Measurements from ENCODE around the gene FRRS1. TPM values are rescaled to one million over a fixed set of nuclear protein-coding genes. Genes with fewer than 3 reads are reported as not detected.
A peak's percentile ranks its signal among the peaks of the same experiment; 100 is the strongest.

The FRRS1 gene, protein sequence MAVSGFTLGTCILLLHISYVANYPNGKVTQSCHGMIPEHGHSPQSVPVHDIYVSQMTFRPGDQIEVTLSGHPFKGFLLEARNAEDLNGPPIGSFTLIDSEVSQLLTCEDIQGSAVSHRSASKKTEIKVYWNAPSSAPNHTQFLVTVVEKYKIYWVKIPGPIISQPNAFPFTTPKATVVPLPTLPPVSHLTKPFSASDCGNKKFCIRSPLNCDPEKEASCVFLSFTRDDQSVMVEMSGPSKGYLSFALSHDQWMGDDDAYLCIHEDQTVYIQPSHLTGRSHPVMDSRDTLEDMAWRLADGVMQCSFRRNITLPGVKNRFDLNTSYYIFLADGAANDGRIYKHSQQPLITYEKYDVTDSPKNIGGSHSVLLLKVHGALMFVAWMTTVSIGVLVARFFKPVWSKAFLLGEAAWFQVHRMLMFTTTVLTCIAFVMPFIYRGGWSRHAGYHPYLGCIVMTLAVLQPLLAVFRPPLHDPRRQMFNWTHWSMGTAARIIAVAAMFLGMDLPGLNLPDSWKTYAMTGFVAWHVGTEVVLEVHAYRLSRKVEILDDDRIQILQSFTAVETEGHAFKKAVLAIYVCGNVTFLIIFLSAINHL
- 9.1 TPM for total RNA-seq
- long read RNA-seq, partial matches to known transcripts: 2 of 7 reads
- long read RNA-seq, other reads (novel, unspliced or antisense): 3 of 7 reads

DNA sequence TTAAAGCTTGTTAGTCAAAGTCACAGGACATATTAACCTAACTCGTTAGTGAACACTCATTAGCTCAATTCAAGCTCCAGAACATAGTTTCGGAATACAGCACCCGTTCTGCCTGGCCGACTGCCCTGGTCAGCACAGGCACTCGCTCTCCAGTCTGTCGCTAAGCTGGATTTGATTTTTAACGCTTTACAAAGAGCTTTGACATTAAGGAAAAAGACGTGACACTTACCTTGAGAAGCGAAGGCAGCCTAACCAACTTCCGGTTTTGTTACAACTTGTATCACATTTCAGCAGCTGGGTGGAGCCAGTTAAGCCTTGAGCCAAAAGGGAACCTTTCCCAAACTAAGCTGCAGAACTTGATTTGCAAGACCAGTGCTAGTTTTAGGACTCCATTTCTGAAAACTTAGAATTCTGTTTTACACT, at the start of gene FRRS1:
Gene FRRS1, minus strand, starts transcription at position 258 of the 423 bp plus-strand sequence. CDS start 17,867 bp downstream, outside the sequence.
- peak; percentile 52 for DNase-seq
- intact Hi-C loops (cut with DNase I): no loop called here
- H3K4me3 ChIP-seq: peak within 1 kb of the TSS; percentile 60
- no peaks in the 10 kb centered on the region for H3K36me3 ChIP-seq
- TF ChIP-seq, protein P1, sequence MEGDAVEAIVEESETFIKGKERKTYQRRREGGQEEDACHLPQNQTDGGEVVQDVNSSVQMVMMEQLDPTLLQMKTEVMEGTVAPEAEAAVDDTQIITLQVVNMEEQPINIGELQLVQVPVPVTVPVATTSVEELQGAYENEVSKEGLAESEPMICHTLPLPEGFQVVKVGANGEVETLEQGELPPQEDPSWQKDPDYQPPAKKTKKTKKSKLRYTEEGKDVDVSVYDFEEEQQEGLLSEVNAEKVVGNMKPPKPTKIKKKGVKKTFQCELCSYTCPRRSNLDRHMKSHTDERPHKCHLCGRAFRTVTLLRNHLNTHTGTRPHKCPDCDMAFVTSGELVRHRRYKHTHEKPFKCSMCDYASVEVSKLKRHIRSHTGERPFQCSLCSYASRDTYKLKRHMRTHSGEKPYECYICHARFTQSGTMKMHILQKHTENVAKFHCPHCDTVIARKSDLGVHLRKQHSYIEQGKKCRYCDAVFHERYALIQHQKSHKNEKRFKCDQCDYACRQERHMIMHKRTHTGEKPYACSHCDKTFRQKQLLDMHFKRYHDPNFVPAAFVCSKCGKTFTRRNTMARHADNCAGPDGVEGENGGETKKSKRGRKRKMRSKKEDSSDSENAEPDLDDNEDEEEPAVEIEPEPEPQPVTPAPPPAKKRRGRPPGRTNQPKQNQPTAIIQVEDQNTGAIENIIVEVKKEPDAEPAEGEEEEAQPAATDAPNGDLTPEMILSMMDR (IDR thresholded peaks at IDR 0.05): no peak
- no peaks in the 10 kb centered on the region for H3K9me3 ChIP-seq
- peaks cover 39% of the 10 kb centered on the region for H3K4me1 ChIP-seq
- peak within 1 kb of the TSS; percentile 87 for H3K27ac ChIP-seq
- peak; percentile 93 to 98 for ATAC-seq
- H3K27me3 ChIP-seq (ENCODE audit: low read depth): no peaks in the 10 kb centered on the region

DNA sequence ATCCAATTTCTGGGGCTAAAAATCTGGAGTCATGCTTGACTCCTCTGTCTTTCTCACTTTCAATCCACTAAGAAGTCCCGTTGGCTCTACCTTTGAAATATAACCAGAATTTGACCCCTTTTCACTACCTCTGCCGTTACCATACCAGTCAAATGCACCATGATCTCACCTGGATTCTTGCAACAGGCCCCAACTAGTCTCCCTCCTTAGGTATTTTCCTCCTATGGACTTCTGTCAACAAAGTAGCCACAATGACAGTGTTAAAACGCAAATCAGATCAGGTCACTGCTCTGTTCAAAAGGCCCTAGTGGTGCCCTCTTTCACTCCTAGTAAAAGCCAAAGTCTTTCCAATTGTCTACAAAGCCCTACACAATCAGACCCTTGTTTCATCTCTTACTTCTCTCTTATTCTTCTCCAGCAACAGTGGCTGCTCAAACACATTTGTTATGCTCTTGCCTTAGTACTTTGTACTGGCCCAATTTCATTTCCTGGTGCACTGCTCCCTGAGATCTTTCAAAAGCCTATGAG, 48.0 kb upstream of the FRRS1 start:
- ATAC-seq (no peak), DNase-seq (no peak)
- H3K27ac ChIP-seq: no peak overlapping the region
- H3K27me3 ChIP-seq (ENCODE audit: low read depth): no peaks in the 10 kb centered on the region
- no peaks in the 10 kb centered on the region for H3K9me3 ChIP-seq
- no peaks in the 10 kb centered on the region for H3K4me1 ChIP-seq
- no peaks in the 10 kb centered on the region for H3K36me3 ChIP-seq
- intact Hi-C loops (cut with DNase I): no loop called here
- H3K4me3 ChIP-seq: no peak overlapping the region
- TF ChIP-seq, protein P1 (IDR thresholded peaks at IDR 0.05): no peak

DNA sequence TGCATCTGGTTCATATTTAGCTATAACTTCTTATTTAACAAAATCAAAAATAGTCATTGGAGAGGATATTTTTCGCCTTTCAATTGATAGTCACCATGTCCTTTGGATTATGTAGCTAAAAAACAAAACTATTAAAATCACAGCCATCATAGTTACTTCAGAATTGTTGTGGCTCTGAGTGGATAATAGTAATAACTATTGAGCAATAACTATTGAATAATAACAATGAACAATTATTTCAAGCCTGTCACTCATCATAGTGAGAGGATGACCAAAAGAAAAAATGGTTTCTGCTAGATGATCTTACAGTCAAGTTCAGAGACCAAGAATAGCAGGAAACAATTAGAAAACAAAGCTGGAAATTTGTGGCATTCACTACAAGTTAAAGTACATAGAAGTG, 45.3 kb upstream of the FRRS1 start:
- H3K36me3 ChIP-seq: no peaks in the 10 kb centered on the region
- intact Hi-C loops (cut with DNase I): no loop called here
- no peak for ATAC-seq

DNA sequence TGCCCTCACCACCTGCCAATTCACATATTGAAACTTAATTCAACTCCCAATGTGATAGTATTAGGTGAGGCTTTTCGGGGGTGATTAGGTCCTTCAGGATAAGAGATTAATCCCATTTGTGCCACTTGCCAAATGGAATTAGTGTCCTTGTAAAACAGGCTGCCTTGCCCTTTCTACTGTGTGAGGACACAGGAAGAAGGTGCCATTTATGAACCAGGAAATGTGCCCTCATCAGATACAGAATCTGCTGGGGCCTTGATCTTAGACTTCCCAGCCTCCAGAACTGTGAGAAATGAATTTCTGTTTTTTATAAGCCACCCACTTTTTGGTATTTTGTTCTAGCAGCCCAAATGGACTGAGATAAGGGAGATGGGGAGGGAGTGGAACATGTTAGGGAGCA, 44.6 kb upstream of the FRRS1 start:
- H3K36me3 ChIP-seq: no peaks in the 10 kb centered on the region
- TF ChIP-seq, protein P1 (IDR thresholded peaks at IDR 0.05): no peak
- ATAC-seq (no peak), DNase-seq (no peak)
- intact Hi-C loops (cut with DNase I): no loop called here
- no peaks in the 10 kb centered on the region for H3K27me3 ChIP-seq (ENCODE audit: low read depth)
- H3K4me3 ChIP-seq: no peak overlapping the region
- H3K9me3 ChIP-seq: no peaks in the 10 kb centered on the region
- no peak overlapping the region for H3K27ac ChIP-seq
- peaks cover 7% of the 10 kb centered on the region for H3K4me1 ChIP-seq

More for the DNA sequence above, 45.3 kb upstream of the FRRS1 start:
- no peak for DNase-seq
- TF ChIP-seq, protein P1 (IDR thresholded peaks at IDR 0.05): no peak
- H3K27me3 ChIP-seq (ENCODE audit: low read depth): no peaks in the 10 kb centered on the region
- no peak overlapping the region for H3K27ac ChIP-seq
- H3K4me1 ChIP-seq: peaks cover 7% of the 10 kb centered on the region
- H3K9me3 ChIP-seq: no peaks in the 10 kb centered on the region
- no peak overlapping the region for H3K4me3 ChIP-seq

DNA sequence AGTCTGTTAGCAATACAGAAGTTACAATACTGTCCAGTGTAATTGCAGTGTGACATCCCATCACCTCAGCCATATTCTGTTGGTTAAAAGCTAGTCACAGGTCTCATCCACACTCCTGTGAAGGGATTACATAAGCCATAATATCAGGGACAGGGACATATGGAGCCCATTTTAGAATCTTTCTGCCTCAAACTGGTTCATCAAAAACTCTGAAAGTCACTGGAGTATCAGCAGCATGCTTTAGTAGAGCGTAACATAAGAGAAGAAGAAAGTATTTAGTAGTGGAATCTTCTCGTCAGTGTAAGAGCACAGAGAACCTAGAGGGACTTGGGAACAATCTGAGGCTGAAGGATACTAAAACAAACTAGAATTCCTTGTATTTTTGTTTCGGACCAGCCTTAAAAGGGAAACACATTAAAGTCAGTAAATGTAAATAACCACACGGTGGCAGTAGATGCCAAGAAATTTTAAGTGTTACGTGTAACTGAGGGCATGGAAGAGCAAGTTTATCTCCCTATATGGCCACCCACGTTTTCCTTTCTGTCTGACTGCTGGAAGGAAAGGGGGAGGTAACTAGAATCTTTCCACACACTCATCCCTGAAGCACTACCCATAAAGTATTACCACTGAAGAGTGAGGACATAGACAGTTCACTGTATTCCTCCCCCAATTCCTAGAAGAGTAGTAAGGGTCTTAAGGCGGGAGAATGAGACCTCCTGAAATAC, 42.1 kb upstream of the FRRS1 start:
- H3K9me3 ChIP-seq: no peaks in the 10 kb centered on the region
- no peak for DNase-seq
- ATAC-seq: peak; percentile 88 to 90
- H3K27ac ChIP-seq: no peak overlapping the region
- H3K36me3 ChIP-seq: no peaks in the 10 kb centered on the region
- H3K4me1 ChIP-seq: peaks cover 7% of the 10 kb centered on the region
- H3K4me3 ChIP-seq: no peak overlapping the region
- H3K27me3 ChIP-seq (ENCODE audit: low read depth): no peaks in the 10 kb centered on the region
- TF ChIP-seq, protein P1 (IDR thresholded peaks at IDR 0.05): peak; percentile 67
- intact Hi-C loops (cut with DNase I): no loop called here
